HG03108 (cell line): ENCODE results near the gene YIPF1.

ENCODE experiments used
- ATAC-seq: cut with Tn5 transposase; IDR thresholded peaks from one replicate; pipeline ENCODE4 v1.9.1; 2021; ENCODE audit warnings: moderate library complexity; ENCODE audit not compliant: unreplicated experiment

Gene YIPF1

DNA sequence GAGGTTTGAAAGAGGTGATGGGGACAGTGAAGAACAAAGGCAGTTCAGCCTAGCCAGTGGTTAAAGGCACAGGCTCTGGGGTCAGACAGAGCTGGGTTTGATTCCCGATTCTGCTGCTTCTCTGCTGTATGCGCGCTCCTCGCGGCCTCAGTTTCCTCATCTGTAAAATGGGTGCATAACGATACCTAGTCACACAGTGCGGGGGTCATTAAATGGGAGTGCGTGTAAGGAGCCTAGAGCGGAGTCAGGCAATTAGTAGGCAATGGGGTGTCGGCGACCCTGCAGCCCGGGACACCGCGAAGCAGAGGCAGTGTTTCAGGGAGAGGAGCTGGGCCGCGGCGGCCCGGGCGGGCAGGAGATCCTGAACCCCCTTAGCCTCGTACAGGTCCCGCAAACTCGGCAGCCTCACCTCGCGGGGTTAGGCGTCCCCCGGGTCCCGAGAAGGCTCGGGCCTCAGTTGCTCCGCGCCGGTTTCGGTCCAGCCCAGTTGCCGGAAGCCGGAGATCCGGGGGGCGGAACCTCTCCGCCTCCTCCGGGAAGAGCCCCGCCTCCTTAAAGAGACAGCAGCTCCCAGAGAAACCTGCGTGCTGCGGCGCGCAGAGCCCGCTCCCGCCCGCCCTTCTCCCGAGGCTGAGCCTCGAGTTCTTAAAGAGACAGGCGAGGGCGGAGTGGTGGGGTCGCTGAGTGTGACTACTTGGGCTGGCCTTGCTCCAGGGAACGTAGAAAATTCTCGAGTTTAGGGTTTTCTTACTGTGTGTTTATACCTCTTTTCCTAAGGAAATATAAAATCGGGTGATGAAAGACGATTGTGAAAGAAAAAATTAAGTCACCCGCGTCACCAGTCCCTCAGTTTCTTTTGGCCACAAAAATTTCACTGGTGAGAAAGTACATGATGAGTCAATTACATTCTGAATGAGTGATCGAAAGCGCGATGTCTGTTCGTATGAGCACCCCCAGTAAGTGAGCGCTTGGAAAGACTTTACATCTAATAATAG is at the start of gene YIPF1:
YIPF1 (minus strand) TSS at position 494 of the 995 bp plus-strand sequence. CDS start 860 bp downstream, outside the sequence.
- ATAC-seq, result peak; percentile 89

DNA sequence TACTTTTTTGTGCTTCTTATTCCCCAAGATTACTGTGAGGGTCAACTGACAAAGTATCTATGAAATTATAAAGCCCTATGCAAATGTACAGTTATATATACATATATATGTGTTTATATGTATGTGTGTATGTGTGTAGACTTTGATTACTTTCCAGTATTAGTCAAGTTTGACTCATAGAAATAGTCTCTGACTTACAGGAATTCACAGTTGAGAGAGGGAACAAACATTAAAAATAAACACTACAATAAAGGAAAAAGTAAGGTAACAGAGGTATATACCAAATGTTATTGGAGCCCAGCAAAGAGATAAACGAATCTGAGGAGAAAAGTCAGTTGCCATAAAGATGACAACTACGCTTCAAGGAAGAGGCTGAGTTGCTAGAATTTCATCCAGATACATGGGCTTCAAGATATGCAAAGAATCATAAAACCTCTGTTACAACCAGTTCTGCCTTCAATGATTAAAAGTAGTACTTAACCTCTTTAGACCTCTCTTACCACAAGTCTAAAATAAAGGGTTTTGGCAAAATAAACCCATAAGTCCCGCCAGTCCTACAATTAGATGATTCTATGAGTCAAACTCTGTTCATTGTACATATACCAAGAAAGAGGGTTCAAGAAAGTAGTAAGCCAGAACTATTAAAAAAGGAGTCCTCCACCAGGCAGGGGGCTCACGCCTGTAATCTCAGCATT is 48.7 kb upstream of the YIPF1 start:
- ATAC-seq, result no peak

DNA sequence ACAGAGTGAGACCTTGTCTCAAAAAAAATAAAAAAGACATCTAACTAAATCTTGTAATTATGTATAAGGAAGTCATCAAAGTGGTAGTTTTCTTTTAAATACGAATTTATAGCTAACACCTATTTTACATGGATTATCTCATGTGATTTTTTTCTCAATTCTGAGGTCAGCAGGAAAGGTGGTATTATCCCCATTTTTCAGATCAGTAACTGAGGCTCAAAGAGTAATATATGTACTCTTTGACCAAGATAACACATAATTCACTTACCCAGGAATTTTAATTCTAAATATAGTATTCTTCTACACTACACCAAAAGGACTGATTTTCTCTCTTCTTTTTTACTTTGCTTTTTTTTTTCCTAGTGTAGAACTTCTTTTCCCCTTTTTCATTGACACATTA is 46.8 kb upstream of the YIPF1 start:
- ATAC-seq, result no peak

DNA sequence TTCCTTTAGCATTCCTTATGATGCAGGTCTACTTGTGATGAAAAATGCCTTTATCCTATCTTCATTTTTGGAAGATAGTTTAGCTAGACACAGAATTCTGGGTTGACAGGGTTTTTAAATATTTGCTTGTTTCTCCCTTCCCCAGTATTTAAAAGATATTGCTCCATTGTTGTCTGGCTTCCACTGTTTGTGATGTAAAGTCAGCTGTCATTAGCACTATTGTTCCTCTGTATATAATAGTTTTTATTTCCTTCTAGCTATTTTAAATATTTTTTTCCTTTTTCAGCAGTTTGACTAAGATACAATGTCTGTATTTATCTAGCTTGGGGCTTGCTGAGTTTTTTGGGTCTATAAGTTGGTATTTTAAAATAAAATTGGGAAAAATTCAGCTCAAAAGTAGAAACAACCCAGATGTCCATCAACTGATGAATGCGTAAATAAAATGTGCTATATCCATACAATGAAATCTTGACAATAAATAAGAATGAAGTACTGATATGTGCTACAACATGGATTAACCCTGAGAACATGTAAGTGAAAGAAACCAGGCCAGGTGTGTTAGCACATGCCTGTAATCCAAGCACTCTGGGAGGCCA is 44.7 kb upstream of the YIPF1 start:
- ATAC-seq, result no peak

DNA sequence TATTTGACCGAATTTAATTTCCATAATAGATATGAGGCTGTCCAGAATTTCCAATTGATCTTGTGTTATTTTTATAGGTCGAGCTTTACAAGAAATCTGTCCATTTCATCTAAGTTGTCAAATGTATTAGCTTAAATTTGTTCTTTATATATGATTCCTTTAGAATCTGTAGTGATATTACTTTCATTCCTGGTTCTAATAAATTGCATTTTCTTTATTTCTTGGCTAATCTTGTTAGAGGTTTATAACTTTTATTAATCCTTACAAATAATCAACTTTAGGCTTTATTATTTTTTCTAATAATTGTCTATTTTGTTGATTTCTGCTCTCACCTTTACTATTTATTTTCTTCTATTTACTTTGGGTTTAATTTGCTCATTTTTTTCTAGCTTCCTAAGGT is 41.9 kb upstream of the YIPF1 start:
- no peak for ATAC-seq

DNA sequence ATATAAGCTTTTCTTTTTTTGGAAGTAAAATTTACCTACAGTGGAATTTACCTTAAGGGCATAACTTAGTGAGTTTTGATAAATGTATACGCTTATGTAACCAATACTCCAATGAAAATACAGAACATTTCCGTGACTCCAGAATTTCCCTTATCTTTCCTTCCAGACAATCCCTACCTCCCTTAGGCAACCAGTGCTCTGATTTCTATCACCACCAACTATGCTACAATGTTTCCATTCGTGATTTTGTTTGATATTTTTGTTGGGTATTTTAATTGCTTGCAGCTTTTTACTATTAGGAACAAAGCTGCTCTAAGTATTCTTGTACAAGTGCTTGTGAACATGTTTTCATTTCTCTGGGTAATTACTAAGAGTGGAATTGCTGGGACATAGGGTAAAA is 41.3 kb upstream of the YIPF1 start:
- ATAC-seq, result no peak

DNA sequence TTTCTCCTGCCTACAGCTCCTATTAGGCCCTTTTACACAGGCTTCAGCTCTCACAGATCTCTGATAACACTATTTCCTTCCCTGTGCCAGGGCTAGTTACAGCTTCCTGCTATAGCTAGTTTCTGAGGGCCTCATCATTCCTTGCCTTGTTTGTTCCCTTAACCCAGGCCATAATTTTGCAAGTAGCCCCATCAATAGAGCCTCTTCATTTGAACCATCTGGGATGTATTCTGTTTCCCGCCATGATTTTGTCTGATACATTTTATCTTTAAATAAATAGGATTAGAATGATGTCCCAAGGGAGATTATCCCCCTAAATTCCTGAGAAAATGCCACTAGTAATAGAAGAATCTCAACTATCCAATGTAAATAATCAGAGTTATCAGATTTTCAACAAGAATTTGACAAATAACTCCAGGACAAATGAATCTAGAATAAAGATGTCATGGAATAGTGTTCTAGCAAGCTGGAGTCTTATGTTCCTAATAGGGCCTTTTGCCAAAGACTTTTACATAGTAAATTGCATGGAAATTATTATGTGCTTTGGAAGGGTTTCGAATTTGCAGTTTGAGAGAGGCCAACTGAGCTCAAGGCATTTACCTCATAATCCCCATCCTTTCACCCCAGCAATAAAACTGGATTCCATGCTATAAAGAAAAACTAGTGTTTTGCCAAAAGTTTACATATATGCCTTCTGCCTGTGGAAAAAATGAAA is 39.8 kb upstream of the YIPF1 start:
- ATAC-seq, result no peak

DNA sequence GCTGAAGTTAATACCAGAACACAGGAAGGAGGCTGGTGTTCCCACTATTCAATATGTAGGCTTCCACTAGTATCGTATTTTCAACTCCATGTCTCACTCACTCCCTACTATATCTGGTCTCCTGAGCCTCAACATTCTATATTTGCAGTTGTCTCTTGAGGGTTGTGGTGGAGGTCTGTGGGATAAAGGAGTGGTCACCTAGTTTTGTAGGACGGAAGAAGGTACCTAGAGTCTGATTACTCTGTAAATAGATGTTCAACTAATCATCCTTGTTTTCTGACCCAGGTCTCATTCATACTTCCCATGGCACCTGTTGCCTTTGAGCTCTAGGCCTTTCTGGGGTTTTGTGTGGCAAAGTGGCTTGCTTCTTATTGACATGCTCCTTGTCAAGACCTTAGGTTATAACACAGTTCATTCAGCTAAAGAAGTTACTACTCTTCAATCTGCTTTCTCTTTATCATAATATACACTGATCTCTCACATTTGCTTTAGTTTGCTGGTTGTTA is 37.8 kb upstream of the YIPF1 start:
- ATAC-seq, result no peak

DNA sequence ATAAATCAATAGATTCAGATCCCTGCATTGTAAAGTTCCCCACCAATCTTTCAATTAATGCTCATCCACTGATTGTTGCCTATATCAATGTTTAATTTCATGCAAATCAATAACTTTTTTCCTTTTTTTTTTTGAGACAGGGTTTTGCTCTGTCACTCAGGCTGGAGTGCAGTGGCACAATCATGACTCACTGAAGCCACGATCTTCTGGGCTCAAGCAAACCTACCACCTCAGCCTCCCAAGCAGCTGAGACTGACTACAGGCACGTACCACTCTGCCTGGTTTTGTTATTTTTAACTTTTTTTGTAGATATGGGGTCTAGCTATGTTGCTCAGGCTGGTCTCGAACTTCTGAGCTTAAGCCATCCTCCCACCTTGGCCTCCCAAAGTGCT is 30.1 kb upstream of the YIPF1 start:
- no peak for ATAC-seq

DNA sequence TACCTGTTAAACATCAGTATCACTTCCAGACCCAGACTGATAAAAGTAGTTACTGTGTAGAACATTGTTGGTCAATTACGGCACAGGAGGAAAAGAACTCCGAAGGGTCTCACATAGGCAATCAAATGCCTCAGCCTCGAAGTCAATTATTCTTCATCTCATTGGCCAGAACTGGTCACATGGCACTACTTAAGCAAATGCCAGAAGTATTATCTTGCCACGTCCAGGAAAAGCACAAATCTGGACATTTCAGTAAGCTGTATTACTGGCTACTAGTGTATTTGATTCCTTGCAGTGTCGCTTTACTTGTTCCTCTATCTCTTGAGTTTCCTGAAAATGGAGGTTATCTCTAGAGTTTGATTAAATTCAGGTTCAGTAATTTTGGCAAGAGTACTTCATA is 28.7 kb upstream of the YIPF1 start:
- ATAC-seq, result no peak

DNA sequence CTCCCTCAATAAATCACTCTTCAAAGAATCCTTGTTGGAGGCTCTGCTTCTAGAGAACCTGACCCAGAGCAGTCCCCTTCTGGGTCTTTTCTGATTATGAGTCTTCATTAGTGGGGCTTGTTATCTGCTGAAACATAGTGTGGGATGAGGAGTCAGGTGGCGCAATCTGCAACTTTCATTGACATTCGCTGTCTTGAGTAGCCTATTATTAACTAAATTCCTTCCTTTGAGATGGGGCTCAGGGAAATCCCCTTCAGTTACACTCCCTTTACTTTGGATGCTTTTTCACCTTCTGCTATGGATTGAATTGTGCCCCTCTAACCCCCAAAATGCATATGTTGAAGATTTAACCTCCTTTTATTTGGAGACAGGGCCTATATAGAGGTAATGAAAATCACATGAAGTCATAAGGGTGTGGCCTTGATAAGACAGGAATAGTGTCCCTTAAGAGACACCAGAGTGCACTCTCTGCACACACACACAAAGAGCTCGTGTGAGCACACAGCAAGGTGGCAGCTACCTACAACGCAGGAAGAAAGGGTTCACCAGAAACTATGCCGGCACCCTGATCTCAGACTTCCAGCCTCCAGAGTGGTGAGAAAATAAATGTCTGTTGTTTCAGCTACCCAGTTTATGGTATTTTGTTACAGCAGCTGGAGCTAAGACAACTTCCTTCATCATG is 23.9 kb upstream of the YIPF1 start:
- ATAC-seq, result no peak

DNA sequence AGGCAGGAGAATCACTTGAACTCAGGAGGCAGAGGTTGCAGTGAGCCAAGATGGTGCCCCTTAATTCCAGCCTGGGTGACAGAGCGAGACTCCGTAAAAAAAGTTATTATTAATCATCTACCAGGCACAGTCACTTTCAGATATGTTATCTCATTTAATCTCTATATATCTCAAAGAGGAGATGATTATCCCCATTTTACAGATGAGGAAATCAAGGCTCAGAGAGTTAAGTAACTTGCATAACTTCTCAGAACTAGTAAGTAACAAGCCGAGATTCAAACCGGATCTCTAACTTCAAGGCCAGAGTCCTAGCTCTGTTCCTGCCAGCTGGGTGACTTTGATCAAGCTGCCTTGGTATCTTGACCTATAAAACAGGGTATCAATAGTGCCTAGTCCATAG is 21.8 kb upstream of the YIPF1 start:
- ATAC-seq, result no peak

DNA sequence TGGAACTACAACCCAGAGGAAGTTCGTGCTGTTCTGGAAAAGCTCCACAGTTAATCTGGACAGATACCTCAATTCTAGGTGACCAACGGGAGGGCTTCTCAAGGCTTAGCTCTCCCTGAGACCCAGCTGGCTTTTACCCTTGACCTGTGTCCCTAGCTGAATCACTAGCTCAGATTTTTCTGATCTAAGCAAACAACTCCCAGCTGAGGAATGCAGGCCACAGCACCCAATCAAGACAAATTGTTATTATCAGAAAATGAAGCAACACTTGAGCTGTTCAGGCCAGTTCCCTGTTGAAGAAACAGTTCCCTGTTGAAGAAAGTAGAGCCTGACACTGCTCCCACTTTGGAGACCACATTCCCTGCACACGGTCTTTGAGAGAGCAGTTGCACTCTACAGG is 20.3 kb upstream of the YIPF1 start:
- ATAC-seq, result no peak

DNA sequence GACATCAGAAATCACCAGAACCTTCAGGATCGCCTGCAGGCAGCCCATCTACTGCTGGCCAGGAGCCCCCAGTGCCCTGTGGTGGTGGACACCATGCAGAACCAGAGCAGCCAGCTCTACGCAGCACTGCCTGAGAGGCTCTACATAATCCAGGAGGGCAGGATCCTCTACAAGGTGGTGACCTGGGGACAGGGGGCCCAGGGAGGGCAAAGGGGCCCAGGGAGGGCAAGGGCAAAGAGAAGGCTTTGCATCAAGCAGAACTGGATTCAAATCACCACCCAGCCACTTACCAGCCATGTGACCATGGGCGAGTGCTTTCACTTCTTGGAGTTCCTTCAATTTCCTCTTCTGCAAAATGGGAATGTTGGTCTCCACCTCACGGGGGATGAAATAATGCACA is 16.5 kb upstream of the YIPF1 start:
- ATAC-seq, result no peak

DNA sequence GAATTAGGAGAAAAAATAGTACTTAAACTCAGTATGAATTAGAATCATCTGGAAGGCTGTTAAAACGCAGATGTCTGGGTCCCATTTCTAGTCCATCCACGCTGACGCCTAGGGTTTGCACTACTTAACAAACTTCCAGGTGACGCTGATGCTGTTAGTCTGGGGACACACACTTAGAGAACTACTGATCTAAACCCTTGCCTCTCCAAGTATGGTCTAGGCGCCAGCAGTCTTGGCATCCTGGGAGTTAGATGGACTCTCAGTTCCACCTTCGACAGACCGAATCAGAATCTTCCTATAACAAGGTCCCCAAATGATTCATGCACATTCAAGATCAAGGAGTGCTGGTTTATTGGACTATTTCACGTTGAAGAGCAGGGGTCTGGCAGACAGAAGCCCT is 15.9 kb upstream of the YIPF1 start:
- no peak for ATAC-seq

DNA sequence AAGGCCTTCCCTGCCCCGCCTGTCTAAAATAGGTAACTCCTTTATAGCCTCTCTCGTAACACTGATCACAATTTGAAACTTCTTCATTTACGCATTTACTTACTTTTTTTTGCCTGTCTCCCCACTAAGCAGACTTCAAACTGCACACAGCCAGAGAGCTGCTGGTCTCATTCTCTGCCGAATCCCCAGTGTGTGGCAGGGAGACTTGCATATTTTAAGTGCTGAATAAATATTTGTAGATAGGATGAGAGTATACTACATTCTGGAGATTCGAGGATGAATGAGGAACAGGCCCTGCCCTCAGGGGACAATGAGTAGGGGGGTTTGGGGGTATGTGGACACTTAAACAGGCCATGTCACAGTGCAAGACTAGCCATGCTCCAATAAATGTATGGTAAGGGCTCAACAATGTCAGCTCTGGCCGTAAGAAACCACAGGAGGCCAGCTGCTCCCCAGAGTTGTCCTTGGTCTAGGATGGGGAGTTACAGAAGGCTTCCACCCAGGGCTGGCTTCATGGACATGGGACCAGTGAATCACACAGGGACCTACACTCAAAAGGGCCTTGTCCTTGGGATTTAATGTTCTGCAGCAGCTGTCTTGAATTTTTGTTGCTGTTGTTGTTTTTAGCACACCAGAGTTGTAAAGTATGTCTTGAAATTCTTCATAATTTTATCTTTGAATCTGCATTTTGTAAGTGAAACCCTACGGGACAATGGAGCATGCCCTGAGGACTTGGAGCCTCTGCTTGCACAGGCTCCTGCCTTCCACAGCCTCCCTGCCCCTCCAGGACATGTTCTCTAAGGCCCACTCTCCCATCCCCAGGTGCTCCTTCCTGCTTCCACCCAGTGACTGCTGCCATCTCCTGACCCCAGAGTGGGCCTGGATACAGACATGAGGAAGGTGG is 12.9 kb upstream of the YIPF1 start:
- ATAC-seq, result no peak

DNA sequence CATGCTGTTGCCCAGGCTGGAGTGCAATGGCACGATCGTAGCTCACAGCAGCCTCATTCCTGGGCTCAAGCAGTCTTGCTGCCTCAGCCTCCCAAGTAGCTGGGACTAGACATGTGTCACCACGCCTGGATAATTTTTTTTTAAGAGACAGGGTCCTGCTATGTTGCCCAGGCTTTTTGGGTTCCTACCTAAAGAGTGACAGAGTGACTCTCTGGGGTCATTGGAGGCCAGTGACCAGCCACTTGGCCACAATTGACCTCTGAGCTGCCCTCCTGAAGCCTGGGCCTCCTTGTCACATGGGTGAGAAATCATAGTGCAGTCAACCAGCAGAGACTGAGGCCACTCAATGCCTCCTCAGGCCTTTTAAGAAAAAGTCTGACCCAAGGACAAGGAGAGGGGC is 10.1 kb upstream of the YIPF1 start:
- ATAC-seq, result no peak

DNA sequence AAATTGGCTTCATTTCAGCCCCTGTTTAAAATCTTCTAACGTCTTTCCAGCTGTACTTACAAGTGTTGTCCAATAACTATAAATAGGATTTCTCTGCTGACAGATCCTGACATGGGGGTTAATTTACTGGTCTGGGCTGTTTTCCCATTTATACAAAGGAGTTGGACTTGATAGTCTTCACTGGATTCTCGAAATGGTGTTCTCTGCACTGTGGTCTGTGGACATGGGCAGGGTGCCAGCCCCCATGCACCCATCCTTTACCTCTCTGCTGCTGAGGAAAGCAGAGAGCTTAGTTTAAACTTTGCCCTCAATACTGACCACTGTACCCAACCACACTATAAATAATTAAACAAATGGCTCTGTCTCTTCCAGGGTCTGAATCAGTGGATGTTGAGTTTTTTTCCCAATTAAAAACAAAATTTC is 9.6 kb upstream of the YIPF1 start:
- ATAC-seq, result no peak

DNA sequence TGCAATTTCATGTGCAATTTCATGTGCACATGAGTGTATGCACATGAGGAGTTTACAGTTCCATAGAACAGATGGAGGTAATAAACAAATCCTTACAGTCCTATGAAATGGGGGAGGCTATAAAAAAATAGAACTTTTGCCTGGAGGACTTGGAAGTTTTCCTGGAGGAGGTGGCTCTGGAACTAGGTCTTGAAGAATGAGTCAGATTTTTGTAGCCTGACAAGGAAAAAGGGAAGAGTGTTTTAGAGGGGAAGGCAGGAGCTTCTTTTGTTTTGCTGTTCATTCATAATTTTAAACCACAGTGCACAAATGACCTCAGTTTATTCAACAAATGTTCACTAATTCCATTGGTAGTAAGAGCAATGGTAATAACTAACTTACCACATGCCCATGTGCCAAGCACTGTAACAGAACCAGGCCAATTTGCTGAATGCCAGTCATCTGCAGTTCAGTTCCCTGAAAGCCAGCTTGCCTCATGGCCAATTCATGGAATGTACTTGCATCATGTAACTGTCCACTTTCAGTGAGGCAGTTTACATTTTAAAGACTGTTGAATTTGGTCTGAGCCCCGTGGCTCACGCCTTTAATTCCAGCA is 7.1 kb upstream of the YIPF1 start:
- ATAC-seq, result no peak
